GM12891 (cell line): Measurements from ENCODE around the gene TIGAR. TPM values are rescaled to one million over a fixed set of nuclear protein-coding genes. Genes with fewer than 3 reads are reported as not detected.
A peak's percentile ranks its signal among the peaks of the same experiment; 100 is the strongest.

ENCODE experiments used
- DNase-seq: peaks from one replicate; pipeline ENCODE4 v3.0.0; 2011; ENCODE audit warnings: low spot score; ENCODE audit not compliant: insufficient read length
- FAIRE-seq: peaks from 2 replicates; lab custom pipeline; 2011; peaks lifted over from hg19 to GRCh38; lab: Jason Lieb, UNC
- PAX5 ChIP-seq: IDR thresholded peaks from 2 replicates; pipeline ENCODE4 v1.6.1; 2011; ENCODE audit warnings: low read length, moderate library complexity, mild to moderate bottlenecking; ENCODE audit not compliant: insufficient read depth, severe bottlenecking
- POLR2A ChIP-seq: IDR thresholded peaks from 2 replicates; pipeline ENCODE4 v1.6.1; 2011; ENCODE audit warnings: low read depth, low read length, control low read depth
- POLR2AphosphoS5 ChIP-seq: IDR thresholded peaks from 2 replicates; pipeline ENCODE4 v1.6.1; 2011; ENCODE audit warnings: low read depth, low read length, control low read depth
- POU2F2 ChIP-seq: IDR thresholded peaks from 2 replicates; pipeline ENCODE4 v1.6.1; 2011; ENCODE audit warnings: low read depth, mild to moderate bottlenecking, control low read depth, low read length, moderate library complexity
- SPI1 ChIP-seq: IDR thresholded peaks from 2 replicates; pipeline ENCODE4 v1.6.1; 2011; ENCODE audit warnings: low read depth, low read length, control low read depth
- TAF1 ChIP-seq: IDR thresholded peaks from 2 replicates; pipeline ENCODE4 v1.6.1; 2011; ENCODE audit warnings: low read depth, low read length, control low read depth
- polyA plus RNA-seq: library from polyadenylated mRNA; unstranded; fragments of >200 nt; gene quantifications from one replicate; pipeline ENCODE4 v1.2.1, GENCODE V29; 2012; ENCODE audit warnings: low read depth, missing spikeins, inconsistent platforms; ENCODE audit not compliant: missing spikeins

The TIGAR gene, protein sequence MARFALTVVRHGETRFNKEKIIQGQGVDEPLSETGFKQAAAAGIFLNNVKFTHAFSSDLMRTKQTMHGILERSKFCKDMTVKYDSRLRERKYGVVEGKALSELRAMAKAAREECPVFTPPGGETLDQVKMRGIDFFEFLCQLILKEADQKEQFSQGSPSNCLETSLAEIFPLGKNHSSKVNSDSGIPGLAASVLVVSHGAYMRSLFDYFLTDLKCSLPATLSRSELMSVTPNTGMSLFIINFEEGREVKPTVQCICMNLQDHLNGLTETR
- 15.4 TPM for polyA plus RNA-seq

DNA sequence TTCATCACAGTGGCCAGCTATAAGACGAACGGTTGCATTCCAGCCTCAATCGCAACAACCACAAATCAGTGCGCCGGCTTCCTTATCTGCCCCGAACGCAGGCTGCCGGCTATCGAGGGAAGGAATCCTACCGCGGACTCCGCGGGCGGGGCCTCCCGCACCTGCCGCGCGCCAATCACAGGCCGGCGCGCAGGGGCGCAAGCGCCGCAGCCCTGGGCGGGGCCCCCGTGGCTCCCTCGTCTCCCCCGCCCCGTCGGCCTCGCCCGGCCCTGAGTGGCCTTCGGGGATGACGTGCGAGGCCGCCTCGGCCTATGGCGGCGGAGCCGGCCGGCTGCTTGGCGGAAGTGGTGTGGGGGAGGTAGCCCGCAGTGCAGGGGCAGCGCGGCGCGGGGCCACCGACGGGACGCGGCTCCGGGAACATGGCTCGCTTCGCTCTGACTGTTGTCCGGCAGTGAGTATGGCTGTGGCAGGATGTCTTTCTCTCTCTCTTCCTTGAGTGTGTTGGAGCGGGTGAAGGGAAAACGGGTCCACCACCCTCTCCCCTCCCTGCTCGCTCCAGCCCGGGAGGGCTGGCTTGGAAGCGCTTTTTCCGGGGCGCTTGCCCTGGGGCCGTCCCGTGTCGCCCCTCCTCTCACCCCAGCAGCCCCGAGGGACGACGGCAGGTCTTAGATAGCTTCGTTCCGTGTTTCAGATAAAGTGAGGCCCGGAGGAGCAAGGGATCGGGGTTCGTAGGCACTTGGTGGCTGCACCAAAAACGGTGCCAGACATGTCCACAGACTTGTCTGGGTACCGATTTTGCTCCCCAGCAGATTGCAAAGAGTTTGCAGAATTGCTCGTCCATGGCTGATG lies at the start of gene TIGAR:
TSS of gene TIGAR (plus strand) at position 361 of the 849 bp plus-strand sequence. CDS start at position 420, 59 bp downstream.
- peak; percentile 96 for TF ChIP-seq POLR2AphosphoS5
- TF ChIP-seq SPI1, result peak; percentile 21; the same call in 1 of the 2 replicates
- peak; percentile 6 for TF ChIP-seq PAX5
- peak; percentile 74; the same call in 1 of the 2 replicates for TF ChIP-seq POU2F2
- peak; percentile 89 for TF ChIP-seq TAF1
- peak; percentile 97 for TF ChIP-seq POLR2A
- peak; percentile 97 for DNase-seq
- FAIRE-seq, result peak; percentile 100

DNA sequence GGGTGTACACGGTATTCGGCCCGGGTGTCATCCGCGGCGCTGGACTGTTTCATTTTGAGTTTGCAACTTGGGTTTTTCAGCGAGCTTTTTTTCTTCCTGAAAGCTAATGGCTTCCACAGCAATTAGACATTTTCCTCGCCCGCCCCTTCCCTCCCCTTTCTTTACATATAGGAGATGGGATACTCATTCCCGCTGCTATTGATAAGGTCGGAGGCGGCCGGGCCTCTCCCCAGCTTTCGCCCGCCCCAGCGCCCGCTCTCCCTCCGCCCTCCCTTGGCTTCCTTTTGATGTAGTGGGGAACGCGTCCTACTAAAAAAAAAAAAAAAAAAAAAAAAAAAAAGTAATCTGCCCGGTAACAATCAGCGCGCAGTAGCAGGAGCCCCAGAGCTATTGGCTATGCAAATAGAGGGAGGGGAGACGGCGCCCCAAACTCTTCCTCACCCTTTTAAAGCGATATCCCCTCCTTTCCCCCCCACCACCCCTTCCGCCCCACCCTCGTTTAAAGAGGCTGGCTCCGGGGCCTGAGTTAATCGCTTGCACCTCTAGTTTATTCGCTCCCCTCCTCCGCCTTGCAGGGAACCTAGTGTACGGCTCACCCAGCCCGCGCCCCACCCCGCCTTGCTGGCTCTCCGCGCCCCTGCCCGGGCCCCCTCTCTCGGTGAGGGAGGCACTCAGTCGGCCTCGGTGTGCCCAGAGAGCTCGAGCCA lies 49.1 kb upstream of the TIGAR start:
- FAIRE-seq, result no peak
- peak; percentile 41; the same call in 1 of the 2 replicates for TF ChIP-seq TAF1
- no peak for TF ChIP-seq POLR2A
- peak; percentile 64 for DNase-seq

DNA sequence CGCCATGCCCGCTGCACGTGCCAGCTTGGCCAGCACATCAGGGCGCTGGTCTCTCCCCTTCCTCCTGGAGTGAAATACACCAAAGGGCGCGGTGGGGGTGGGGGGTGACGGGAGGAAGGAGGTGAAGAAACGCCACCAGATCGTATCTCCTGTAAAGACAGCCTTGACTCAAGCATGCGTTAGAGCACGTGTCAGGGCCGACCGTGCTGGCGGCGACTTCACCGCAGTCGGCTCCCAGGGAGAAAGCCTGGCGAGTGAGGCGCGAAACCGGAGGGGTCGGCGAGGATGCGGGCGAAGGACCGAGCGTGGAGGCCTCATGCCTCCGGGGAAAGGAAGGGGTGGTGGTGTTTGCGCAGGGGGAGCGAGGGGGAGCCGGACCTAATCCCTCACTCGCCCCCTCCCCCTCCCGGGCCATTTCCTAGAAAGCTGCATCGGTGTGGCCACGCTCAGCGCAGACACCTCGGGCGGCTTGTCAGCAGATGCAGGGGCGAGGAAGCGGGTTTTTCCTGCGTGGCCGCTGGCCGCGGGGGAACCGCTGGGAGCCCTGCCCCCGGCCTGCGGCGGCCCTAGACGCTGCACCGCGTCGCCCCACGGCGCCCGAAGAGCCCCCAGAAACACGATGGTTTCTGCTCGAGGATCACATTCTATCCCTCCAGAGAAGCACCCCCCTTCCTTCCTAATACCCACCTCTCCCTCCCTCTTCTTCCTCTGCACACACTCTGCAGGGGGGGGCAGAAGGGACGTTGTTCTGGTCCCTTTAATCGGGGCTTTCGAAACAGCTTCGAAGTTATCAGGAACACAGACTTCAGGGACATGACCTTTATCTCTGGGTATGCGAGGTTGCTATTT lies 48.4 kb upstream of the TIGAR start:
- DNase-seq (no peak), FAIRE-seq (peak; percentile 96)
- peak; percentile 40; the same call in 1 of the 2 replicates for TF ChIP-seq POU2F2
- TF ChIP-seq POLR2A, result peak; percentile 63
- peak; percentile 81 for TF ChIP-seq POLR2AphosphoS5
- no peak for TF ChIP-seq SPI1
- peak; percentile 42; the same call in 1 of the 2 replicates for TF ChIP-seq TAF1
- no peak for TF ChIP-seq PAX5

DNA sequence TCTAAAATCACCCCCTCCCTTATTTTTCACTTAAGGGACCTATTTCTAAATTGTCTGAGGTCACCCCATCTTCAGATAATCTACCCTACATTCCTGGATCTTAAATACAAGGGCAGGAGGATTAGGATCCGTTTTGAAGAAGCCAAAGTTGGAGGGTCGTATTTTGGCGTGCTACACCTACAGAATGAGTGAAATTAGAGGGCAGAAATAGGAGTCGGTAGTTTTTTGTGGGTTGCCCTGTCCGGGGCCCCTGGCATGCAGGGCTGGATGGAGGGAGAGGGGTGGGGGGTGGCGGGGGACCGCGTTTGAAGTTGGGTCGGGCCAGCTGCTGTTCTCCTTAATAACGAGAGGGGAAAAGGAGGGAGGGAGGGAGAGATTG lies 47.8 kb upstream of the TIGAR start:
- DNase-seq, result no peak
- TF ChIP-seq POLR2A, result no peak
- TF ChIP-seq TAF1, result no peak
- TF ChIP-seq POLR2AphosphoS5, result no peak
- no peak for TF ChIP-seq SPI1
- TF ChIP-seq PAX5, result no peak
- TF ChIP-seq POU2F2, result no peak
- no peak for FAIRE-seq

DNA sequence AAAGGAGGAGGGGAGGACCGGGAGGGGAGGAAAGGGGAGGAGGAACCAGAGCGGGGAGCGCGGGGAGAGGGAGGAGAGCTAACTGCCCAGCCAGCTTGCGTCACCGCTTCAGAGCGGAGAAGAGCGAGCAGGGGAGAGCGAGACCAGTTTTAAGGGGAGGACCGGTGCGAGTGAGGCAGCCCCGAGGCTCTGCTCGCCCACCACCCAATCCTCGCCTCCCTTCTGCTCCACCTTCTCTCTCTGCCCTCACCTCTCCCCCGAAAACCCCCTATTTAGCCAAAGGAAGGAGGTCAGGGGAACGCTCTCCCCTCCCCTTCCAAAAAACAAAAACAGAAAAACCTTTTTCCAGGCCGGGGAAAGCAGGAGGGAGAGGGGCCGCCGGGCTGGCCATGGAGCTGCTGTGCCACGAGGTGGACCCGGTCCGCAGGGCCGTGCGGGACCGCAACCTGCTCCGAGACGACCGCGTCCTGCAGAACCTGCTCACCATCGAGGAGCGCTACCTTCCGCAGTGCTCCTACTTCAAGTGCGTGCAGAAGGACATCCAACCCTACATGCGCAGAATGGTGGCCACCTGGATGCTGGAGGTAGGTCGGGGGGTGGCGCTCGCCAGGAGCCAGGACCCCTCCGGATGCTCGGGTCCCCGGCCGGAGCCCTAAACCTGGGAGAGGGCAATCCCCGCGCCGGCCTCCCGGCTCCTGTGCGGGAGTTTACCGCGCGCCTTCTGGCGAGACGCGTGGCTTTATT lies 47.2 kb upstream of the TIGAR start, which contains the start of gene CCND2:
TSS of gene CCND2 (plus strand) at position 111 of the 744 bp plus-strand sequence. CDS start at position 390, 279 bp downstream.
- no peak for TF ChIP-seq PAX5
- peak; percentile 98 for TF ChIP-seq POLR2AphosphoS5
- peak; percentile 70; the same call in 1 of the 2 replicates for TF ChIP-seq POU2F2
- no peak for TF ChIP-seq SPI1
- TF ChIP-seq POLR2A, result peak; percentile 98
- TF ChIP-seq TAF1, result peak; percentile 94
- peak; percentile 96 for FAIRE-seq
- peak; percentile 71 for DNase-seq

DNA sequence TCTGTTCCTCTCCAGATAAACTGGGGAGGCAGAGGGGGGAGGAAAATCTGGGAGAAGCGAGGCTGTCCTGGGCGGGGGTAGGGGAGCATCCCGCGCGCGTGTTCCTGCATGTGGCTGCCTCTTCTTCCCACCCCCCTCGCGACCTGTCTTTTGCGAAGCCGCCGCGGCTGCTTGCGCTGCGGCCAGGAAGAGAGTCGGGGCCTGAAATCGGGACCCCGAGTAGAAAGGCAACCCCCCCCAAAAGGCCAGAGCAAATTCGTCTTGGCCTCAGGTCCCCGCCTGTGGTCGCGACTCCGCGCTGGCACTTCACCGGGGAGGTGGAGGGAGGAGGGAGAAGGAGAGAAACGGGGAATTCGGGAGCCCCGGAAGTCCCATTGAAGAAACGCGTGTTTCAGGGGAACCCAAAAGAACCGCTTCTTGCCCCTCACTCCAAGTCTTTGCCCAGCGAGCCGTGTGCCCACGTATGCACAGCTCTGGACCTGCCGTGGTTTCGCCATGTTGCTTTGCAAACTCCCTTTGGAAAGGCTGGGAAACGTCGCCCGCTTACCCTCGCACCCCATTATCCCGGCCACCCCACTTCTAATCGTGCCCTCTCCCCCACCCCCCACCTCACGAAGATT lies 46.5 kb upstream of the TIGAR start:
- FAIRE-seq (no peak), DNase-seq (no peak)
- TF ChIP-seq POU2F2 (no peak), TAF1 (peak; percentile 13), POLR2AphosphoS5 (0 out of 2 replicates have a peak, but pooled peaks have one; percentile 24), PAX5 (no peak), SPI1 (no peak)

DNA sequence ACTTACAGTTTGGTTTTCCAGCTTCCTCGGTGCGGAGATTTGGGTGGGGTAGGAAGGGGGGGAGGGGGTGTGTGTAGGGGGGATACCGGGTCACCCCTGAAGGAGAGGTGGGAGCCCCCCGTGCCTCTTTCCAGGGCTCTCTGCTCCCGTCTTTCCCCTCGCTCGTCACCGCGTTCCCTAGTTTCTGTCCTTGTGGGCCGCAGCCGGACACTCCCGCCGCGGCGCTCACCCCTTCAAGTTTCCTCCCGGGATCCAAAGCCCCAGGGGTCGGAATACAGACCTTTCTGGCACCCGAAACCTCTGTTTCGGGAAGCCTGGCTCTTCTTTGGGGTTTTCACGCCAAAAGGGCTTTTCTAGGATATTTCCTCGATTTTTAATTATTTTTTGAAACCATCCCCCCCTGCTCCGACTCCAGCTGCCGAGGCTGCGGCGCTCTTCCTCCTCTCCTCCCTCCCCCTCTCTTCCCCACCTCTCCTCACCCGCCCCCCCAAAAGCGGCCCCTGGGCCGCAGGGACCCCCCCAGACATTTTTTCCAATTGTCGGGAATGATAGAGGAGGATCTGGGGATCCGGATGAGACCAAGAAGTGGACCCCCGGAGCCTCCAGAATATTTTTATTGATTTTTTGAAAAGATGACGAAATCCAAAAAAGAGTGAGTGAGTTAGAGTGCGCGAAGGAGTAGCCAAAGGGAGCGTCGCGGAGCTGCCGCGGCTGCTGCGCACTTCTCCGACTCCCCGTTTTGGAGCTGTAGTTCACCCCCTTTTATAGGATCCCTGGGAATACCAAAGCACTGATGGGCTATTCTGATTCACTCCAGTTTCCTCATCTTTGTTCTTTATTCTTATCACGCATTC lies 45.8 kb upstream of the TIGAR start:
- no peak for TF ChIP-seq POLR2A
- TF ChIP-seq POLR2AphosphoS5, result no peak
- TF ChIP-seq TAF1, result no peak
- no peak for TF ChIP-seq POU2F2
- no peak for TF ChIP-seq SPI1
- TF ChIP-seq PAX5, result no peak
- DNase-seq (no peak), FAIRE-seq (no peak)
